Activated effector memory CD4-positive, alpha-beta T cell treated with Interleukin-2 at 50 U/mL for 16 hours (primary cell): Measurements from ENCODE around the gene CALN1.
"Not testable (repeated sequence)": the region's sequence is repeated elsewhere in the genome, so short reads cannot be mapped to it uniquely, and the experiment has no call there.

Experiments
- DNase-seq: peaks from one replicate; pipeline ENCODE4 v3.0.0-alpha.2; 2020

Gene CALN1

GRCh38 chr7:72412121-72412618 lies at the start of gene CALN1:
TSS of gene CALN1 (minus strand) at chr7:72412338.
- DNase-seq = not testable (repeated sequence)

DNA sequence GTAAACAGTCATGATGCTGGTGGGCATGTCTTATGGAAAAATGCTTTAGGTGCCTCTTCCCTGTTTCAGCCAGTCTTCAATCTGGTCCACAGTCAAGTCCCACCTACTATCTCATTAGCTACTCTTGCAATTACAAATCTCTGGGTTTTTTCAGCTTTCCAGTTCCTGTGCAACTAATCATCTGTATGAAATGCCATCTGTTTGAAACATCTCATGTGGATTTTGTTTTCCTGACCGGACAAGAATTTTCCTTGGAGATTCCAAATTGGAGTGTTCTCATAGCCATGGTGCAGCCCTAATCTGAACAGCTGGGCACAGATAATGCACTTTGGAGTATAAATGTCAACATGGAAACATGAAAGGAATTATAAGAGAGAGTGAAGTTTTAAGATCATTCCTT lies 41.3 kb upstream of the CALN1 start:
- no peak for DNase-seq

DNA sequence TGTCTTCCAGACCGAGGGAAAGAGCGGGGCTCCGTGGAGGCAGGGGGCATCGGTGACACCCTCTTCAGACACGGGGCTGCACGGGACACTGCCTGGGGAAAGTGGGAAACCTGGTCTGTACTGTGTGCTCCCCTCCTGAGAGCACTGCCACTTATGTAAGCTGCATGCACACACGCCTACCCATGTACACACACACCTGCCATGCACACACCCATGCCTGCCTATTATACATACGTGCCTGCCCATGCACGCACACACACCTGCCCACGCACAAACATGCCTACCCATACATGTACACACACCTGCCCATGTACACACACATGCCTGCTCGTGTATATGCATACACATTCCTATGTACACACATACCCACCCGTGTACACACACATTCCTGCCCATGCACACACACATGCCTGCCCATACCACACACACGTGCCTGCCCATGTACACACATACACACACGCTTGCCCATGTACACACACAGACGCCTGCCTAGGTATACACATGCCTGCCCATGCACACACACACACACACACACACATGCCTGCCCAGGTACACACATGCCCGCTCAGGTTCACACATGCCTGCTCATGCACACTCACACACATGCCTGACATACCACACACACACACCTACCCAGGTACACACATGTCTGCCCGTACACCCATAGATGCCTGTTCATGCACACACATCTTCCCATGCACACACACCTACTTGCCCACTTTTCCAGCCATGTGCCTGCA lies 35.5 kb upstream of the CALN1 start:
- DNase-seq = no peak

- DNase-seq = no peak
Measured at GRCh38 chr7:72446591-72447462, 34.7 kb upstream of the CALN1 start.

- no peak for DNase-seq
Measured at GRCh38 chr7:72446131-72446530, 34.0 kb upstream of the CALN1 start.

DNA sequence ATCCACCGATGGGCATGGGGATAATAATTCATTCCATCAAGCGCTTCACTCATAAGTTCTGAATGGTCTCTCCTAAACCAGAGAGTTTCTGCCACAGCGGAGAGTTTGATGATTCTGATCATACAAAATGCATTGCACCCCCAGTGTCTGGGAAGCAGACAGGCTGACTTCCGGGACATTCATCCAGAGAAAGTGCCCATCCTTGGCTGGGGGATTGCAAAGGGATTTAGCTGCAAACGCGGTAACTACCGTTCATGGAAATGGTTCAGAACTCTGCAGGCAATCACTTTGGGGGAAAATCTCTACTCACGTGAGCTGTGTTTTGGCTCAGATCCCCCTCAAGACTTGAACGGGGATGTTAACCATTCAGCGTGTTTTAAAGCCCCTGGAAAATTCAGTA lies 33.4 kb upstream of the CALN1 start:
- DNase-seq = no peak

GRCh38 chr7:72445075-72445474 lies 32.9 kb upstream of the CALN1 start:
- DNase-seq = no peak

DNA sequence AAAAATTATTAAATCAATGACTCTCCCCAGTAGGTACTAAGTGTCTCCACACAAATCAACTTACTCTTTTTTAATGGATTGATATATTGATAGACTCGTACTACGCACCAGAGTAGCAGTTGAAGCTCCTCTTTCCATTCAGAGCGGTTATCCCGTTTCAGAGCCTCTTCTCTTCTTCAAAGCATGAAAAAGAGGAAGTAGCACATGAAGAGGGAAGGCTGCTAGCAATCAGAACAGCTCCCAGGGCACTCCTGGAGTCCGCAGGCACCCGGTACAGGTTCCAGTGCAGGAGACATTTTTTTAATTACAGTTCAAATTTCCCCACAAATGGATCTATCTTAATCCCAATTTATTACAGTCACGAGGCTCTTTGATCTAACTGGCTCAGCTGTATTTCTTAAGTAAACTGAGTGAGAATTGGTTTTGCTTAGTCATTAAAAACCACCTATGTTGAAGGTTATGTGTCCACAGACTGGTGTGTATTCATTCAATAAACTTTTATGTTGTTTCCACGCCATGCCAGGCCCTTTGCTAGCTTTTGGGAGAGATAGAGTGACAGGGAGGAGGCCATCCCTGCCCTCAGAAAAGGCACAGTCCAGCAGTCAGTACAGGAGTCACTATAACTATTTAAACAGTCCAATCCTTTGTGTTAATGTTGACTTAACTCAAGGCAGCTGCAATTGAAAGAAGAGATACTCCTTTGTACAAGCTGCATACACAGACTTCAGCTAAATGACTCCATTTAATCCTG lies 32.1 kb upstream of the CALN1 start:
- no peak for DNase-seq

DNA sequence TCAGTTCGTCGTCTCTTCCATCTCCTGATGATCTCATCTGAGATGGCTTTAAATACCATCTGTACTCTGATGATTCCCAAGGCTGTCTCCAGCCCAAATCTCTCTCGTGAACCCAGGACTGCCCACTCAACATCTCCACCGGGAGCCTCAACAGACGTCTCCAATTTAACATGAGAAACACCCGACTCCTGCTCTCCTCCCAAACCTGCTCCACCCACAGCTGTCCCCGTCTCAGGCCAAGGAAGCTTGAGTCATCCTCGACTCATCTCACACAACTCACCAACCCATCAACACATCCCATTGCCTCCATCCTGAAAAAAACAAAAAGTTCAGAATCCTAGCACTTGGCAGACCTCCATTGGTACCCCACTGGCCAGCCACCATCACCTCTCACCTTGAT lies 29.7 kb upstream of the CALN1 start:
- DNase-seq = no peak

- DNase-seq = no peak
Measured at GRCh38 chr7:72438491-72438890, 26.4 kb upstream of the CALN1 start.

- DNase-seq = no peak
Measured at GRCh38 chr7:72437610-72438009, 25.5 kb upstream of the CALN1 start.

DNA sequence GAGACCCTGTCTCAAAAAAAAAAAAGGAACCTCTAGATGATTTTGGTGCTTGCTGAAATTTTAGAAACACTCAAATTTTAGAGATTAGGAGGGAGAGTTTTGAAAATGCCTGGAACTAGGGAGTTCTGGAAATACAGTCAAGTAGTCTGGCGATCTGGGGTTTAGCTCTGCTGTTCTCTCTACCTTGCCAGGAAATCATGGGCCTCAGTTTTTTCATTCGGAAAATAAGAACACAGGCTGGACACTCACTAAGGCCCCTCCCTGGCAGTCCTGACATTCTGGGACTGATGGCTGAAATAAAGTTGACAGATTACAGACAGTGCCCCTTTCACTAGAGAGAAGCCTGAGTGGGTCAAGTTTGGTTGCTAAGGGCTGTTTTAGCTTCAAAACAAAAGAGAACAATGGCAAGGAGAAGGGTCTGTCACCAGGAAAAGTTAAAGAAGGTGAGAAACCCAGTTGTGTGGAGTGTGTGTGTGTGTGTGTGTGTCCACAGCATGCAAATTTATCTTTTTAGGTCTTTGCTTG lies 25.0 kb upstream of the CALN1 start:
- DNase-seq = no peak

DNA sequence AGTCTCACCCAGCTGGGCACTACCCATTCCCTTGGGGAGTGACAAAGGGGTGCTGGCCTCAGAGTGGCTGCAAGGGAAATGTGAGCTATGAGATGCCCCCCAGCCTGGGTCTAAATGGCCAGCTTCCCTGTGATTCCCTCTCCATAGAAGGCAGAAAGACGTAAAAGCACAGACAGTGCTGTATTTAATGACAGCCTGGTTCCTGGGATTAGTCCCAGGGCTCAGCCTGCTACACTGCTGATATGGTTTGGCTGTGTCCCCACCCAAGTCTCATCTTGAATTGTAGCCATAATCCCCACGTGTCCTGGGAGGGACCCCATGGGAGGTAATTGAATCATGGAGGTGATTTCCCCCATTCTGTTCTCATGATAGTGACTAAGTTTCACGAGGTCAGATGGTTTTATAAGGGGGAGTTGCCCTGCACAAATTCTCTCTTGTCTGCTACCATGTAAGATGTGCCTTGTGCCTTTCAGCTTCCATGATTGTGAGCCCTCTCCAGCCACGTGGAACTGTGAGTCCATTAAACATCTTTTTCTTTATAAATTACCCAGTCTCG lies 23.9 kb upstream of the CALN1 start:
- no peak for DNase-seq

- no peak for DNase-seq
Measured at GRCh38 chr7:72435366-72435765, 23.2 kb upstream of the CALN1 start.

GRCh38 chr7:72430531-72430930 lies 18.4 kb upstream of the CALN1 start:
- DNase-seq = no peak

- DNase-seq = no peak
Measured at GRCh38 chr7:72429316-72429715, 17.2 kb upstream of the CALN1 start.

GRCh38 chr7:72416846-72417245 lies 4.7 kb upstream of the CALN1 start:
- DNase-seq = no peak

GRCh38 chr7:72415586-72415985 lies 3.4 kb upstream of the CALN1 start:
- no peak for DNase-seq

DNA sequence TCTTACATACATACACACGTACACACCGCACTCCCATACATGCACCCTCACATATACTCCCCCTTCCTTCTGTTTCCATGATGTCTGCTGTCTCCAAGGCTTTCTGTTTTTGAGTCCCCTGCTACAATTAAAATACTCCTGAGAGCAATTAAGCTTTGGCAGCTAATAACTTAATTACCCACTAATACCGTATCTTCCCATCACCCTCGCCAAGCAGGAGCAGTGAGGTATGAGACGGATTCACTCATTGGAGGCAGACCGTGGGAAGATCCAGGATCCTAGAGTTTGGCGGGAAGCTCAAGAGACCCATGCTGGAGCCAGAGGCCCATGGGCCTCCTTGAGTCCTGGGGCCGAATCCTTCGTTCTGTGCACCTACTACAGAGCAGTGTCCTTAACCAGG lies 1.7 kb upstream of the CALN1 start:
- no peak for DNase-seq

- no peak for DNase-seq
Measured at GRCh38 chr7:72413290-72413689, 1.2 kb upstream of the CALN1 start.

DNA sequence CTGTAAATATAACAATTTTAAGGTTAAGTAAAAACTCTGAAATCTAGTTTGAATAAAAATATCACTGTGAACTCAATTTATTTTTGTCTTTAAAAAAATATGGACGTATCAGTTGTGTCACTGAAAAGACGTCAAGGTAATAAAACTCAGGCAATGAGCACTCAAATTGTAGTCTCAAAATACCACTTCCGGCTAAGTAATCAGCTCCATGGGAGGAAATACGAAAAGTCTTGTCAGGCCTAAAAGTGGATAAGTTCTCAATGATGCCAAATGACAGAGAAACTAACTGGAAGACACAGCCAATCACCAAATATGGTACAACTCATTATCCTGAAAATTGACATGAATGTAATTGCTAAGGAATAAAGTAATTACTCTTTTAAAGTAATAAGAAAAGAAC lies 719 bp downstream of the CALN1 start:
- no peak for DNase-seq

DNA sequence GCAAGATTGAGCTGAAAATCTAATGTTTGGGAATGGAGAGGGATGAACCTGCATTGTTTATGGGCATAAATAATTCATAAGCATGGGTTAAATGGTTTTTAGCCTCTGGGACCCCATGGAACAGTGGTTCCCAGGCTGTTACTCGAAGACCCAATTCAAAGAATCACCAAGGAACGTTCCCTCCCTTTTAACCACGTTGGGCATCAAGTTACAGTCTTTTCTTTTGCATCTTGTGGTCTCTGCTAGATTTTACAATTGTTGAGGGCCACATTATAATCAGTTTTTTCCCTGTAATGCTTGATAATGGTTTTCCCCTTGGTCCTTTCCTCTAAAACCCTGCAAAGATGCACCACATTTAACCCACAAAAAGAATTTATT lies 2.5 kb downstream of the CALN1 start:
- no peak for DNase-seq
